GM12872 (cell line): ENCODE measurements around the gene MARCHF10.

Experiments used
- TF ChIP-seq, protein P1 (sequence below): IDR thresholded peaks from 3 replicates; pipeline ENCODE4 v1.5.1; 2011; ENCODE audit warnings: low read depth, mild to moderate bottlenecking, low read length, moderate library complexity; ENCODE audit not compliant: insufficient read depth

MARCHF10 gene

GRCh38 chr17:62708587-62708986 is 99.5 kb downstream of the MARCHF10 start:
- TF ChIP-seq, protein P1, sequence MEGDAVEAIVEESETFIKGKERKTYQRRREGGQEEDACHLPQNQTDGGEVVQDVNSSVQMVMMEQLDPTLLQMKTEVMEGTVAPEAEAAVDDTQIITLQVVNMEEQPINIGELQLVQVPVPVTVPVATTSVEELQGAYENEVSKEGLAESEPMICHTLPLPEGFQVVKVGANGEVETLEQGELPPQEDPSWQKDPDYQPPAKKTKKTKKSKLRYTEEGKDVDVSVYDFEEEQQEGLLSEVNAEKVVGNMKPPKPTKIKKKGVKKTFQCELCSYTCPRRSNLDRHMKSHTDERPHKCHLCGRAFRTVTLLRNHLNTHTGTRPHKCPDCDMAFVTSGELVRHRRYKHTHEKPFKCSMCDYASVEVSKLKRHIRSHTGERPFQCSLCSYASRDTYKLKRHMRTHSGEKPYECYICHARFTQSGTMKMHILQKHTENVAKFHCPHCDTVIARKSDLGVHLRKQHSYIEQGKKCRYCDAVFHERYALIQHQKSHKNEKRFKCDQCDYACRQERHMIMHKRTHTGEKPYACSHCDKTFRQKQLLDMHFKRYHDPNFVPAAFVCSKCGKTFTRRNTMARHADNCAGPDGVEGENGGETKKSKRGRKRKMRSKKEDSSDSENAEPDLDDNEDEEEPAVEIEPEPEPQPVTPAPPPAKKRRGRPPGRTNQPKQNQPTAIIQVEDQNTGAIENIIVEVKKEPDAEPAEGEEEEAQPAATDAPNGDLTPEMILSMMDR: no peak

GRCh38 chr17:62707425-62707739 is 100.7 kb downstream of the MARCHF10 start:
- TF ChIP-seq, protein P1: no peak

DNA sequence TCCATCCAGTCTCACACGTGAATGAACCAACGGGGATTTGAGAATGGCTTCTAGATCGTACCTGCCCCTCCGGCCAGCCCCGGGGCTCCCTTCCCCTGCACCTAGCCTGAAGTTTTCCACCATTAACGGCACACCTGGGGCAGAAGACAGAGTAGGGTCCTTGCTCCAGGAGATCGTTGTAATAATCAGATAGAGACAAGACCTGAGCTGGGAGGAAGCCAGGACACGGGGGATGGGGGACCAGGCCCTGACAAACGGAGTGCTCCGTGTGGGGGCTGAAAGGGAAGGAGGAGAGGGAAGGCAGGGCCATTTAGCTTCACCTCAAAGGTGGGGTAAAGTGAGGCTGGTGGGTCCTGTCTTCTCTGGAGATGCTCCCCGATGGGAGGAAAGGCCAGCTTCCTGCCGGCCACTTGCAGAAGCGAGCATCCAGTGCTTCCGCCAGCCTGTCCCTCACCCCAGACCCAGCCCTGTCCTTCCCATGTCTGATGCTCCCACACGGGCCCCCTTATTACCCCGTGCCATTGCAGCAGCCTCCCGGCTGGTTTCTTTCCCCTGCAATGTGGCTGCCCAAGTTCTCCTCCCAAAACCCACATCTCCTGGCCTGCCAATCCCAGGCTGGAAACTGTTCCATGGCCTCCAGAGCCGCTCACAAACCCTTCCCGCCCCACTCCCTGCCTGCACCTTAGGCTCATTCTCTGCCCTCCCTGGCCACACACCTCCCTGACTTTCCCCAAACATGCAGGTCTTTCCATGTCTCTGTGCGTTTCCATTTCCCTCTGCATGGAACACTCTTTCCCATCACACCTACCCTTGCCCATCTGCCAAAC is 101.3 kb downstream of the MARCHF10 start:
- TF ChIP-seq, protein P1: no peak

DNA sequence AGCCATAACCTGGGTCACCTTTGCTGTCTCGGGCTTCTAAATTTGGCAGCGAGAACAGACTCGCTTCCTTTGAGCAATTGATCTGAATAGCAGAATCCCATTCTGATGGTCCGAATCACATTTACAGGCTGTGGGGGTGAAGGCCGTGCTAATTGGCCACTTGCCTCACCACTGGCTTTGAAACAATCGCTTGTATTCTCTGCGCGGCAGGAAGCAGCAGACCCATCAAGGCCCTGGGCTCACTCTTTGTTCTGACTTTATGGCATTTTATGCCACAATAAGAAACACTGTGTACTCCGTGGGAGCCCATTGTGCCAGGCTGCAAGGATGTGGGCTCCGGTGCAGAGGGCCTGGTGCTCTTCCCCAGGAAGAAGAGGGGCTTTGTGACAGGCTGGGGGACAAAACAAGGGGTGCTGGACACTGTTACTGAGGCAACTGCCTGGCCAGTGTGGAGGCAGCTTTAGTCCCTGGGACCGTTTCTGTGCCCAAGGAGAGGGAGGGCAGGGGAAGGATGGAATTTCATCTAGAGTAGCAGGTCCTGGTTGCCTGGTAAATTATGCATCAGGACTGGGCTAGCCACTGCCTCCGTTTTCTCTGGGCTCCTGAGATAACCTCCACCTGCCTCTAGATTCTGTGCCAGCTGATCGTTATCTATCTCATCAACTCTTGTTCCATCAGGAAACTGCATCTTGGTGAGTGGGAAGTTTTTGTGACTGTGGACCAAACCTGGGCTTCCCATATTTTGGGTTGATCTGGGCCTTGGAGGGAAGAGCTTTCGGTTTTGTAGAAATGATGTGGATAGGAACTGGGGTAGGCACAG is 102.1 kb downstream of the MARCHF10 start:
- TF ChIP-seq, protein P1: no peak

GRCh38 chr17:62705156-62705777 is 102.8 kb downstream of the MARCHF10 start:
- TF ChIP-seq, protein P1: no peak

DNA sequence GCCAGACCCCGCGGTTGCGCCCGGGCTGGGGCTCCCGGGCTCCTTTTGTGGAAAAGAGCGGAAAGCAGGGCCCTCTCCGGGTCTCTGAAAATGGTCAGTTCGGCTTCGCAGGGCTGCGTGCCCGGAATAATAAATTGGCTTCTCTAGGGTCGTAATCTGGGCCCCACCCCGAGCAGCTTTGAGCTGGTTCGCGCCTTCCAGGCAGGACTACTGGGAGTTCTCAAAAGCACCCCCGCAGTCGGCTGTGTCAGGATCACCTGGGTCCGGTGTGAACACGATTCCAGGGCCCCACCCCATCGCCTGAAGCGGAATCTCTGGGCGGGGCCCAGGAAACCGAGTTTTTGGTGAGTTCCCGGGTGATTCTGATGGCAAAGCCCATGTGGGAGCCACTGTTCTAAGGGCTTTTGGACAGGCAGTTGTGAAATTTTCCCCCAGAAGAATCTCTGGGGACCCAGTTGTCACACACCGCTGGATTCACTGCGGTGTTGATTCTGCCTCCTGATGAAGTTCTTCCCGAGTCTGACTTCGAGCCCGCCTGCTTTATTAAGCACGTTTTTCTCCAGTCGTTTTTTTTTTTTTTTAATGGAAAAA is 103.6 kb downstream of the MARCHF10 start:
- TF ChIP-seq, protein P1: no peak
